ENCODE measurements around the gene TBC1D17. TPM values are rescaled to one million over a fixed set of nuclear protein-coding genes. Genes with fewer than 3 reads are reported as not detected.
A peak's percentile ranks its signal among the peaks of the same experiment; 100 is the strongest.

The TBC1D17 gene
- total RNA-seq, 4 donors from 2014 or later, result 47.7 to 56.5 (median 49.0) TPM

DNA sequence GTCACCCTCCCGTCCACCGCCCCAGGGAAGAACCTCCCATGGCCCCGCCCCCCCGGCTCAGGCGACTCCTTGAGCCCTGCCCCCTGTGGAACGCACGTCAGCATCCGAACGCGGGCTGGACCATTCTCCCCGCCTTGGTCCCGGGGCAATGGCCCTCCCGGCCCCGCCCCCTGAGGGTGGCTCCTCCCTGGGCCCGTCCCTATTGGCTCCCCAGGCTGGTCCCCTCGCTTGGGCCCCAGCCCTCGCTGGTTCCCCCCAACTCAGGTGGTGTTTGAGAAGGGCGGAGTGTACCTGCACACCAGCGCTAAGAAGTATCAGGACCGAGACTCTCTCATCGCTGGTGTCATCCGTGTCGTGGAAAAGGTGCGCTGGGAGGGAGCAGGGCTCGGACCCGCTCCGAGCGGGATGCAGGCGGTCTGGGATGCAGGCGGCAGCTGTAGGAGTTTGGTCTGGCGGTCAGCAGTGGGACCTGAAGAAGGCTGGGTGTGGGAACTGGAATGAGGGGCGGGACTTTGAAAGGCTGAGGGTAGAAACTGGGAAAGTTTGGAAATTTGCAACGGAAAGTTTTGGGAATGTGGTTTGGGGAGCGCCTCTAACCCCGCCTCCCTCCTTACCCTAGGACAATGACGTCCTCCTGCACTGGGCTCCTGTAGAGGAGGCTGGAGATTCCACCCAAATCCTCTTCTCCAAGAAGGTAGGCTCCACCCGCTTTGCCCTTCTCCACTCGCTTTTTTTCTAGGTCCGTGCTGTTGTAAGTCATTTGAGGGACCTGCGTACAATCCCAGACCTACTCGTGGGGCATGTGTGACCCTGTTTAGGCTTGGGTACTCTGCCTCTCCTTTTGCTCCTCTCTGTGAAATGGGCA lies 609 bp downstream of the TBC1D17 start:
- 6 to 11% methylated on average over 25 to 37 of the region's 41 CpGs for WGBS, 2 donors
- H3K27ac ChIP-seq, result peak overlapping the region; percentile 97 to 100 (median 98)

GRCh38 chr19:49878744-49879070 lies 1.2 kb downstream of the TBC1D17 start:
- Histone ChIP-seq H3K36me3 (peaks cover 17 to 59% (median 31%) of the 10 kb centered on the region in 3 donors), H3K4me1 (peaks cover 0 to 44% (median 15%) of the 10 kb centered on the region in 4 donors), H3K4me3 (peak overlapping the region in 3 of 4 donors; percentile 65 to 88 (median 81)), H3K27me3 (no peaks in the 10 kb centered on the region), H3K27ac (peak overlapping the region; percentile 97 to 100 (median 98)), H3K9me3 (peaks cover 0 to 5% (median 0%) of the 10 kb centered on the region in 4 donors)
- no peak for DNase-seq (ENCODE audit: low spot score in 2 of 2)
- TF ChIP-seq EP300 (IDR thresholded peaks at IDR 0.05) (no peak), POLR2A (IDR thresholded peaks at IDR 0.05) (no peak)
- TF ChIP-seq, protein P1, sequence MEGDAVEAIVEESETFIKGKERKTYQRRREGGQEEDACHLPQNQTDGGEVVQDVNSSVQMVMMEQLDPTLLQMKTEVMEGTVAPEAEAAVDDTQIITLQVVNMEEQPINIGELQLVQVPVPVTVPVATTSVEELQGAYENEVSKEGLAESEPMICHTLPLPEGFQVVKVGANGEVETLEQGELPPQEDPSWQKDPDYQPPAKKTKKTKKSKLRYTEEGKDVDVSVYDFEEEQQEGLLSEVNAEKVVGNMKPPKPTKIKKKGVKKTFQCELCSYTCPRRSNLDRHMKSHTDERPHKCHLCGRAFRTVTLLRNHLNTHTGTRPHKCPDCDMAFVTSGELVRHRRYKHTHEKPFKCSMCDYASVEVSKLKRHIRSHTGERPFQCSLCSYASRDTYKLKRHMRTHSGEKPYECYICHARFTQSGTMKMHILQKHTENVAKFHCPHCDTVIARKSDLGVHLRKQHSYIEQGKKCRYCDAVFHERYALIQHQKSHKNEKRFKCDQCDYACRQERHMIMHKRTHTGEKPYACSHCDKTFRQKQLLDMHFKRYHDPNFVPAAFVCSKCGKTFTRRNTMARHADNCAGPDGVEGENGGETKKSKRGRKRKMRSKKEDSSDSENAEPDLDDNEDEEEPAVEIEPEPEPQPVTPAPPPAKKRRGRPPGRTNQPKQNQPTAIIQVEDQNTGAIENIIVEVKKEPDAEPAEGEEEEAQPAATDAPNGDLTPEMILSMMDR (IDR thresholded peaks at IDR 0.05), result no peak
- WGBS, 2 donors, result 70 to 74% methylated on average over 9 of the region's 9 CpGs

More for the DNA sequence above, 609 bp downstream of the TBC1D17 start:
- peak overlapping the region; percentile 65 to 88 (median 80) for H3K4me3 ChIP-seq
- TF ChIP-seq, protein P1 (IDR thresholded peaks at IDR 0.05), result no peak
- TF ChIP-seq EP300 (IDR thresholded peaks at IDR 0.05) (no peak), POLR2A (IDR thresholded peaks at IDR 0.05) (no peak)
- peaks cover 0 to 5% (median 0%) of the 10 kb centered on the region in 4 donors for H3K9me3 ChIP-seq
- DNase-seq (ENCODE audit: low spot score in 2 of 2), result peak; percentile 97 to 98
- H3K4me1 ChIP-seq, result peaks cover 0 to 46% (median 15%) of the 10 kb centered on the region in 4 donors
- H3K27me3 ChIP-seq, result no peaks in the 10 kb centered on the region
- peaks cover 17 to 58% (median 25%) of the 10 kb centered on the region in 3 donors for H3K36me3 ChIP-seq

DNA sequence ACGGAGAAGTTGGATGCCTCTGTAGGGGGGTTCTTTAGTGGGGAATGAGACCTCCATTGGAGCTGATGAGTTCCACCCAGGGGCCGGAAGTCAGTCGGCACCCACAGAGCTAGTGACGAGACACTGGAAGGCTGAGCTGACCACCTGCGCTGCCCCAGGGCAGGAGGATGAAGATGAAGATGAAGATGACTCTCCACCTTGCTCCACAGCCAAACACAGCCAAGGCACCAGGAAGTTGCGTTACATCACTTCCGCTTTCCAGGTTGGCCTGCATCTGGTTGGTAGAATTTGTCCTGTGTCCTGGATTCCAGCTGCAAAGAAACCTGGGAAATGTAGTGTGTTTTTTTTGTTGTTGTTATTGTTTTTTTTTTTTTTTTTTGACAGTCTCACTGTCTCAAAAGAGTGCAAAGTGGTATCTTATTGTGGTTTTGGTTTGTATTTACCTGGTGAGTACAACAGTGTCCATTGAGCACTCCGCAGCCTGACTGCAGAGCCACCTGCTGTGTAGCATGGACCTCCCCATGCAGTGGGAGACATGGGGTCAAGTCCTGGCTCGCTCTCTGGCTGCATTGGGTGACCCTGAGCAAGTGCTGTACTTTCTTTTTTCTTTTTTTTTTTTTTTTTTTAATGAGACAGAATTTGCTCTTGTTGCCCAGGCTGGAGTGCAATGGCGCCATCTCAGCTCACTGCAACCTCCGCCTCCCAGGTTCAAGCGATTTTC lies 1.9 kb downstream of the TBC1D17 start:
- 92 to 97% methylated on average over 12 of the region's 12 CpGs for WGBS, 2 donors
- no peak for DNase-seq (ENCODE audit: low spot score in 2 of 2)
- H3K4me1 ChIP-seq, result peaks cover 0 to 39% (median 15%) of the 10 kb centered on the region in 4 donors
- H3K9me3 ChIP-seq, result peaks cover 0 to 5% (median 0%) of the 10 kb centered on the region in 4 donors
- no peak overlapping the region for H3K4me3 ChIP-seq
- H3K27ac ChIP-seq, result peak overlapping the region in 2 of 4 donors; percentile 98 to 100
- no peak for TF ChIP-seq POLR2A (IDR thresholded peaks at IDR 0.05)
- TF ChIP-seq, protein P1 (IDR thresholded peaks at IDR 0.05), result no peak
- no peak for TF ChIP-seq EP300 (IDR thresholded peaks at IDR 0.05)
- peaks cover 20 to 61% (median 38%) of the 10 kb centered on the region in 3 donors for H3K36me3 ChIP-seq
- H3K27me3 ChIP-seq, result no peaks in the 10 kb centered on the region

DNA sequence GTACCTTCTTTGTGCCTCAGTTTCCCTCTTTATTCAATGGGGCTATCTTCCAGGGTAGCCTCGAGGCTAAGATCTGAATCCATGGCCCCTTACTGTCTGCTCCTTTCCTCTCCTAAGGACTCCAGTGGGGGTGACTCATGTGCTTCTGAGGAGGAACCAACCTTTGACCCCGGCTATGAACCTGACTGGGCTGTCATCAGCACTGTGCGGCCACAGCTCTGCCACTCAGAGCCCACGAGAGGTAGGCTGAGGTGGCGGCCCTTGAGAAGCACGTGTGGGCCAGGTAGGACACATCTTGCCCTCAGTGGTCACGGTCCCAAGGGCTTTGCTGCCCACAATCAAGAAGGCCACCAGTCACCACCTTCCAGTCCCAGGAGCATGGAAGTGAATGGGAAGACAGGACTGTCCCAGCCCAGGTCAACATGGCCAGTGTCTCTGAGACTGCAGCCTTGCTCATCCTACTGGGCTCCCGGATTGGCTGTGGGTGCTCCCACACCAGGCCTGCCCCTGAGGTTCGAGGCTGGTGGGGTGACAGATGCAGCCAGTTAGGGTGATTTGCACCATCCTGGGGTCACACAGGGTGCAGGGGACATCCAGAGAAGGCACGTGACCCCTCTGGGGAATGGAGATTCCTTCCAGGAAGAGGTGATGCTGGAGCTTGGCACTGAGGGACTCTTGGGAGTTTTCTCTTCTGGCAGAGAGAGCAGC lies 2.8 kb downstream of the TBC1D17 start:
- no peak for TF ChIP-seq EP300 (IDR thresholded peaks at IDR 0.05)
- no peak for TF ChIP-seq POLR2A (IDR thresholded peaks at IDR 0.05)
- TF ChIP-seq, protein P1 (IDR thresholded peaks at IDR 0.05), result no peak
- Histone ChIP-seq H3K27me3 (no peaks in the 10 kb centered on the region), H3K27ac (no peak overlapping the region), H3K4me1 (peaks cover 0 to 29% (median 12%) of the 10 kb centered on the region in 4 donors), H3K4me3 (no peak overlapping the region), H3K36me3 (peaks cover 21 to 66% (median 45%) of the 10 kb centered on the region in 3 donors), H3K9me3 (peaks cover 0 to 5% (median 0%) of the 10 kb centered on the region in 4 donors)
- DNase-seq (ENCODE audit: low spot score in 2 of 2), result no peak
- 84 to 92% methylated on average over 9 of the region's 10 CpGs for WGBS, 2 donors
